HepG2 (cell line): ENCODE measurements around the gene HYAL1. TPM values are rescaled to one million over a fixed set of nuclear protein-coding genes. Genes with fewer than 3 reads are reported as not detected.
A peak's percentile ranks its signal among the peaks of the same experiment; 100 is the strongest.

Experiments used
- CBX5 ChIP-seq: sonication (generic); formaldehyde crosslinking; IDR thresholded peaks from 2 replicates; pipeline ENCODE4 v1.4.0; 2020; ENCODE audit warnings: missing genetic modification reagents, borderline replicate concordance
- CENPX ChIP-seq: sonication (generic); formaldehyde crosslinking; IDR thresholded peaks from 2 replicates; pipeline ENCODE4 v1.9.0; 2021; ENCODE audit warnings: mild to moderate bottlenecking, missing genetic modification reagents, moderate library complexity
- GPN1 ChIP-seq: sonication (generic); formaldehyde crosslinking; IDR thresholded peaks from 2 replicates; pipeline ENCODE4 v1.5.1; 2020; ENCODE audit warnings: missing genetic modification reagents, borderline replicate concordance
- HOMEZ ChIP-seq: IDR thresholded peaks from 2 replicates; pipeline ENCODE4 v1.6.1; 2016; ENCODE audit warnings: low read depth
- KAT7 ChIP-seq: IDR thresholded peaks from 2 replicates; pipeline ENCODE4 v1.6.1; 2018; ENCODE audit warnings: borderline replicate concordance, missing compliant biosample characterization
- KDM1A ChIP-seq: IDR thresholded peaks from 2 replicates; pipeline ENCODE4 v1.6.1; 2016; ENCODE audit warnings: missing compliant biosample characterization
- ONECUT2 ChIP-seq: sonication (generic); formaldehyde crosslinking; IDR thresholded peaks from 2 replicates; pipeline ENCODE4 v1.4.0; 2020; ENCODE audit warnings: missing genetic modification reagents
- RARA ChIP-seq: IDR thresholded peaks from 2 replicates; pipeline ENCODE4 v1.6.1; 2016; ENCODE audit warnings: missing genetic modification reagents, missing compliant biosample characterization
- RFXANK ChIP-seq: IDR thresholded peaks from 2 replicates; pipeline ENCODE4 v1.6.1; 2016
- SOX6 ChIP-seq, 2 experiments: fragments of 450-650 bp in 1 of 2; sonication (generic) in 1 of 2; formaldehyde crosslinking in 1 of 2; IDR thresholded peaks; 2 replicates each; pipeline versions ENCODE4 v1.4.0 to v1.6.1; 2017 to 2020; ENCODE audit warnings: antibody characterized with exemption in 1 of 2, mild to moderate bottlenecking in 1 of 2, missing genetic modification reagents in 1 of 2
- SP1 ChIP-seq, 2 experiments: fragments of 450-650 bp in 1 of 2; sonication (generic) in 1 of 2; formaldehyde crosslinking in 1 of 2; IDR thresholded peaks; 2 replicates each; pipeline versions ENCODE4 v1.4.0 to v1.6.1; 2016 to 2020; ENCODE audit warnings: missing genetic modification reagents in 1 of 2
- SRSF1 ChIP-seq: fragments of 200-400 bp; formaldehyde crosslinking; optimal IDR thresholded peaks from 2 replicates; pipeline ENCODE3; 2017; ENCODE audit warnings: mild to moderate bottlenecking, low read depth, low read length, moderate library complexity
- SRSF9 ChIP-seq: fragments of 200-400 bp; formaldehyde crosslinking; IDR thresholded peaks from 2 replicates; pipeline ENCODE4 v1.6.1; 2018; ENCODE audit warnings: borderline replicate concordance, mild to moderate bottlenecking, low read depth, low read length; ENCODE audit not compliant: insufficient read depth, poor library complexity, severe bottlenecking
- TP53 ChIP-seq: sonication (generic); formaldehyde crosslinking; conservative IDR thresholded peaks from 2 replicates; pipeline ENCODE4 v1.4.0; 2020; ENCODE audit warnings: missing genetic modification reagents
- ZNF121 ChIP-seq: sonication (generic); formaldehyde crosslinking; IDR thresholded peaks from 2 replicates; pipeline ENCODE4 v1.5.0; 2020; ENCODE audit warnings: mild to moderate bottlenecking, missing genetic modification reagents
- ZNF292 ChIP-seq: sonication (generic); formaldehyde crosslinking; IDR thresholded peaks from 2 replicates; pipeline ENCODE4 v1.8.1; 2022; ENCODE audit warnings: mild to moderate bottlenecking, low read depth, missing genetic modification reagents, borderline replicate concordance
- ZNF3 ChIP-seq: IDR thresholded peaks from 2 replicates; pipeline ENCODE4 v1.7.0; 2017; ENCODE audit warnings: inconsistent platforms
- ZNF335 ChIP-seq: sonication (generic); formaldehyde crosslinking; IDR thresholded peaks from 2 replicates; pipeline ENCODE4 v1.4.0; 2020; ENCODE audit warnings: missing genetic modification reagents
- ZNF839 ChIP-seq: sonication (generic); formaldehyde crosslinking; IDR thresholded peaks from 2 replicates; pipeline ENCODE4 v1.4.0; 2020; ENCODE audit warnings: missing genetic modification reagents, mild to moderate bottlenecking, borderline replicate concordance
- ZSCAN9 ChIP-seq: IDR thresholded peaks from 2 replicates; pipeline ENCODE4 v1.6.1; 2016; ENCODE audit warnings: borderline replicate concordance
- polyA plus RNA-seq, 8 experiments: library from polyadenylated mRNA; depleted of rRNA in 3 of 8; stranded (reverse) in 7 of 8; unstranded in 1 of 8; fragments of >200 nt; fragmentation: Illumina TruSeq in 4 of 8; extraction: Trizol in 4 of 8; gene quantifications; 2 replicates each; pipeline versions ENCODE4 v1.2.1 to v1.2.3, GENCODE V29; 2011 to 2016; ENCODE audit warnings: low read depth in 4 of 8, missing spikeins in 1 of 8, mixed read lengths in 1 of 8; ENCODE audit not compliant: insufficient read depth in 1 of 8
- total RNA-seq, 5 experiments: library from RNA; depleted of rRNA; stranded (reverse); fragments of >200 nt; fragmentation: Illumina TruSeq; extraction: Trizol; gene quantifications; 2 replicates each; pipeline ENCODE4 v1.2.3, GENCODE V29; 2016; ENCODE audit warnings: low read depth in 1 of 5
- TF ChIP-seq, protein P1 (sequence below): sonication (generic); formaldehyde crosslinking; IDR thresholded peaks from 2 replicates; pipeline ENCODE4 v1.5.1; 2020; ENCODE audit warnings: mild to moderate bottlenecking, missing genetic modification reagents, moderate library complexity
- TF ChIP-seq, protein P2 (sequence below): sonication (generic); formaldehyde crosslinking; IDR thresholded peaks from 2 replicates; pipeline ENCODE4 v1.4.0; 2020; ENCODE audit warnings: mild to moderate bottlenecking, missing genetic modification reagents

The HYAL1 gene
- total and polyA plus RNA-seq, 2 of the 13 experiments (the other 11 are each of a cell fraction or from before 2014, with no cell fraction given): 76.5 to 193 TPM

DNA sequence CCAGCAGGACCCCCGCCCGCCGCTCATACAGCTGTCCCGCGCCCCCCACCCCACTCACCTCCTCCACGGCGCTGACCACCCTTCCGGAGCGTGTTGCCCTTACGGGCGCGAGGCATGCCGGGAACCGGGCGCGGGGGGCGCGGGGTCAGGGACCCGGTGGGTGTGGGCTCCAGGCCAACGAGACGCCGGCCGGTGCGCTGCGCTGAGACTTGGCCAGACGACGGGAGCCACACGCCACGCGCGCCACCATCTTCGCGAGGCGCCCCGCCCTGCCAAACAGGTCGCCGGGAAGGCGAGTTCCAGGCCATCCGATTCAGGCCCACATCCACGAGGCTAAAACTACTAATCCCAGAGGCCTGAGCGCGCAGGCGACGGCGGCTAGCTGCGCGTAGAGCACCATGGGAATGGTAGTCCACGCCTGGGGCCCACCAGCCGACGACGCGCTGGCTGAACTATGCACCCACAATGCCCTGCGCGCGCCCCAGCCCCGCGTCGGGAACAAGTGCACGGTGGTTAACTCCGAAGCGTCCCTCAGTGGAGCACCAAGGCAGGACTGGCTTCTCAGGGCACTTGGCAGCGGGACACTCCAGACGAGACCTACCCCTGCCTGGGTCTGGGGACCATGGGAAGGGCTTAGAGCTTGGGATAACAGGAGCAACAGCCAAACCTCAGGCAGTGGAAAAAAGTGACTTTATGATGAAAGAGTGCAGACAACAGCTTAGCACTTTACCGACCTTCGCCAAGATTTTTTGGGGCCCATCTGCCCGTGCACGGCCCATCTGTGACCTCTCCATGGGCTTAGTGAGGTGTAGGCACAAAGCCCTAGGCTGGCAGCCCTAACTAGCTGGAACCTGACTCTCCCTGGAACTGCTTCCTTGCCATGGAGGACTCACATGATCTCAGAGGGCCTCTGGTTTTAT, 11.0 kb downstream of the HYAL1 start, which contains the start of gene IFRD2 (continued):
- TF ChIP-seq, protein P1, sequence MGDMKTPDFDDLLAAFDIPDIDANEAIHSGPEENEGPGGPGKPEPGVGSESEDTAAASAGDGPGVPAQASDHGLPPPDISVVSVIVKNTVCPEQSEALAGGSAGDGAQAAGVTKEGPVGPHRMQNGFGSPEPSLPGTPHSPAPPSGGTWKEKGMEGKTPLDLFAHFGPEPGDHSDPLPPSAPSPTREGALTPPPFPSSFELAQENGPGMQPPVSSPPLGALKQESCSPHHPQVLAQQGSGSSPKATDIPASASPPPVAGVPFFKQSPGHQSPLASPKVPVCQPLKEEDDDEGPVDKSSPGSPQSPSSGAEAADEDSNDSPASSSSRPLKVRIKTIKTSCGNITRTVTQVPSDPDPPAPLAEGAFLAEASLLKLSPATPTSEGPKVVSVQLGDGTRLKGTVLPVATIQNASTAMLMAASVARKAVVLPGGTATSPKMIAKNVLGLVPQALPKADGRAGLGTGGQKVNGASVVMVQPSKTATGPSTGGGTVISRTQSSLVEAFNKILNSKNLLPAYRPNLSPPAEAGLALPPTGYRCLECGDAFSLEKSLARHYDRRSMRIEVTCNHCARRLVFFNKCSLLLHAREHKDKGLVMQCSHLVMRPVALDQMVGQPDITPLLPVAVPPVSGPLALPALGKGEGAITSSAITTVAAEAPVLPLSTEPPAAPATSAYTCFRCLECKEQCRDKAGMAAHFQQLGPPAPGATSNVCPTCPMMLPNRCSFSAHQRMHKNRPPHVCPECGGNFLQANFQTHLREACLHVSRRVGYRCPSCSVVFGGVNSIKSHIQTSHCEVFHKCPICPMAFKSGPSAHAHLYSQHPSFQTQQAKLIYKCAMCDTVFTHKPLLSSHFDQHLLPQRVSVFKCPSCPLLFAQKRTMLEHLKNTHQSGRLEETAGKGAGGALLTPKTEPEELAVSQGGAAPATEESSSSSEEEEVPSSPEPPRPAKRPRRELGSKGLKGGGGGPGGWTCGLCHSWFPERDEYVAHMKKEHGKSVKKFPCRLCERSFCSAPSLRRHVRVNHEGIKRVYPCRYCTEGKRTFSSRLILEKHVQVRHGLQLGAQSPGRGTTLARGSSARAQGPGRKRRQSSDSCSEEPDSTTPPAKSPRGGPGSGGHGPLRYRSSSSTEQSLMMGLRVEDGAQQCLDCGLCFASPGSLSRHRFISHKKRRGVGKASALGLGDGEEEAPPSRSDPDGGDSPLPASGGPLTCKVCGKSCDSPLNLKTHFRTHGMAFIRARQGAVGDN (CRISPR knock-in tag): peak; percentile 92
- TF ChIP-seq GPN1 (CRISPR knock-in tag) (no peak; the same call in 1 of the 2 replicates), RARA (CRISPR knock-in tag) (no peak), ZNF3 (no peak), ZNF121 (CRISPR knock-in tag) (no peak), SP1 (IDR thresholded peaks at IDR 0.05) (no peak), SP1 (CRISPR knock-in tag; IDR thresholded peaks at IDR 0.05) (peak; percentile 96), SRSF1 (no peak), ZNF839 (CRISPR knock-in tag) (no peak; the same call in 1 of the 2 replicates), CBX5 (peak; percentile 51; the same call in 1 of the 2 replicates), SRSF9 (no peak), SOX6 (IDR thresholded peaks at IDR 0.05) (no peak), SOX6 (CRISPR knock-in tag; IDR thresholded peaks at IDR 0.05) (peak; percentile 67), CENPX (CRISPR knock-in tag) (no peak), KAT7 (CRISPR knock-in tag) (no peak), KDM1A (CRISPR knock-in tag) (no peak), ZNF335 (CRISPR knock-in tag) (no peak), ONECUT2 (CRISPR knock-in tag) (no peak), TP53 (no peak), RFXANK (peak; percentile 47; the same call in 1 of the 2 replicates), ZNF292 (no peak), HOMEZ (peak; percentile 22; the same call in 1 of the 2 replicates), ZSCAN9 (CRISPR knock-in tag) (peak; percentile 52; the same call in 1 of the 2 replicates)
- TF ChIP-seq, protein P2, sequence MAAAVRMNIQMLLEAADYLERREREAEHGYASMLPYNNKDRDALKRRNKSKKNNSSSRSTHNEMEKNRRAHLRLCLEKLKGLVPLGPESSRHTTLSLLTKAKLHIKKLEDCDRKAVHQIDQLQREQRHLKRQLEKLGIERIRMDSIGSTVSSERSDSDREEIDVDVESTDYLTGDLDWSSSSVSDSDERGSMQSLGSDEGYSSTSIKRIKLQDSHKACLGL: peak; percentile 76; the same call in 1 of the 2 replicates
